Spinal cord (tissue), 10 donors: ENCODE data around the gene HPS5. TPM values are rescaled to one million over a fixed set of nuclear protein-coding genes. Genes with fewer than 3 reads are reported as not detected.
"Not testable (repeated sequence)": the region's sequence is repeated elsewhere in the genome, so short reads cannot be mapped to it uniquely, and the experiment has no call there.

ENCODE experiments used
- DNase-seq, 6 donors: peaks; one replicate each; pipeline versions ENCODE4 v3.0.0 to v3.0.0-alpha.2; 2013 to 2015; ENCODE audit warnings: low spot score in 6 of 6, low read depth in 4 of 6
- H3K27ac ChIP-seq: one replicate; pipeline ENCODE4 v1.5.1; 2013; ENCODE audit warnings: low read depth, low read length, control low read depth
- H3K27me3 ChIP-seq: one replicate; pipeline ENCODE4 v1.6.1; 2013; ENCODE audit warnings: low read length; ENCODE audit not compliant: control insufficient read depth, insufficient read depth
- H3K36me3 ChIP-seq: one replicate; pipeline ENCODE4 v1.6.1; 2013; ENCODE audit warnings: low read length; ENCODE audit not compliant: control insufficient read depth, insufficient read depth
- H3K4me1 ChIP-seq: one replicate; pipeline ENCODE4 v1.6.1; 2013; ENCODE audit warnings: low read length; ENCODE audit not compliant: control insufficient read depth, insufficient read depth
- H3K4me3 ChIP-seq: one replicate; pipeline ENCODE4 v1.5.1; 2013; ENCODE audit warnings: low read depth, low read length, control low read depth
- H3K9me3 ChIP-seq: one replicate; pipeline ENCODE4 v1.6.1; 2013; ENCODE audit warnings: low read length; ENCODE audit not compliant: control insufficient read depth, insufficient read depth
- WGBS: methylation state at CpG from one replicate; pipeline ENCODE4 v1.1.5; 2013; ENCODE audit warnings: missing lambda C conversion rate; ENCODE audit not compliant: insufficient coverage; 5-methylcytosine and 5-hydroxymethylcytosine counted together
- polyA plus RNA-seq, 2 donors: library from polyadenylated mRNA; unstranded; fragments of 120-200 nt; gene quantifications; one replicate each; pipeline ENCODE4 v1.2.1, GENCODE V29; 2013; ENCODE audit not compliant: insufficient read length in 2 of 2
- total RNA-seq, 2 donors: library from RNA; depleted of rRNA in 1 of 2; stranded (reverse); fragments of 120-200 nt in 1 of 2; fragments of >200 nt in 1 of 2; gene quantifications; one replicate each; pipeline versions ENCODE4 v1.2.3 to v1.2.4, GENCODE V29; 2013 to 2014
- donor health status: healthy.

HPS5 gene
- total and polyA plus RNA-seq, 4 donors, result 14.5 to 80.3 (median 27.5) TPM

DNA sequence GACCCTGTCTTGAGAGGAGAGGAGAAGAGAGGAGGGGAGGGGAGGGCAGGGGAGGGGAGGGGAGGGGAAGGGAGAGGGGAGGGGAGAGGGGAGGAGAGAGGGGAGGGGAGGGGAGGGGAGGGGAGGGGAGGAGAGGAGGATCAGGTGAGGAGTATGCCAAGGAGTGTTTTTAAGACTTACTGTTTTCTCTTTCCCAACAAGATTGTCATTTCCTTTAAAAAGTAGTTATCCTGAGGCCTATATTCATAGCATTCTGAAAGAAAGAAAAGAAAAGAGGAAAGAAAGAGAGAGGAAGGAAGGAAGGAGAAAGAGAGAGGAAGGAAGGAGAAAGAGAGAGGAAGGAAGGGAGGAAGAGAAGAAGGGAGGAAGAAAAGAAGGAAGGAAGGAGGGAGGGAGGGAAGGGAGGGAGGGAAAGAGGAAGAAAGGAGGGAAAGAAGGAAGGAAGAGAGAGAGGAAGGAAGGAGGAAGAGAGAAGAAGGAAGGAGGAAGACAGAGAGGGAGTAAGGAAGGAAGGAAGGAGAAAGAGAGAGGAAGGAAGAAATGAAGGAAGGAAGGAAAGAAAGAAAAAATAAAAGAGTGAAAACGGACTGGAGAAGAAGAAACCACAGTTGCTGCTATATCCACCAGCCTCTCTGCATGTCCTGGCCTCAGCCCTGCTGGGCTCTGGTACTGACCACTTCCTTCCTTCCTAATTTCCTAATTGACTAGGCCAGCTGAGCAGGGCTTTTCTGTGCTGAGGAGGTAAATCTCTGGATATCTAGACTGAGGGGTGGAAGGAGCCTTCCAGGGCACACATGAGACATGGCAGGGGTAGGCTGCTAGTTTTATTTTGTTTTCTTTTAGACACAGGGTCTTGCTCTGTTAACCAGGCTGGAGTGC lies 57.0 kb downstream of the HPS5 start:
- WGBS, result 67% methylated on average over 1 of the region's 1 CpG
- H3K9me3 ChIP-seq, result no peaks in the 10 kb centered on the region
- no peak overlapping the region for H3K27ac ChIP-seq
- no peaks in the 10 kb centered on the region for H3K36me3 ChIP-seq
- no peak for DNase-seq
- H3K27me3 ChIP-seq, result no peaks in the 10 kb centered on the region
- H3K4me3 ChIP-seq, result no peak overlapping the region
- H3K4me1 ChIP-seq, result no peaks in the 10 kb centered on the region

DNA sequence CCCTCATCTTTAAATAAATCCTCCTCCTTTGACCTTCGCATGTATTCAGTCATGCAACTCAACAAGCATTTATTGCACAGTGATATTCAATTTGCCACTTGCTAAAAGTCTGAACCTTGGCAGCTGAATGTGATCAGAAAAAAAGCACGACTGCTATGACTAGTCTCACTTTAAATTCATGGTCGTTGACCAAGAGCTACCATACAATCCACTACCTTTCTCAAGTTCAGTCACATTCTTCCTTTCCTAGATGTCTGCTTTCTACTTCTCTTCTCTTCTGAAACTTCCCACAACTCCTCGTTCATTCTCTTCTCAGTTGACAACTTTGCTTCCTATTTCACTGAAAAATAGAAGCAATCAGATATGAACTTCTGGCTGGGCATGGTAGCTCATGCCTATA lies 57.9 kb downstream of the HPS5 start:
- no peak for DNase-seq
- Histone ChIP-seq H3K27ac (no peak overlapping the region), H3K4me1 (no peaks in the 10 kb centered on the region), H3K36me3 (no peaks in the 10 kb centered on the region), H3K4me3 (no peak overlapping the region), H3K9me3 (no peaks in the 10 kb centered on the region), H3K27me3 (no peaks in the 10 kb centered on the region)
- WGBS, result 88% methylated on average over 4 of the region's 4 CpGs

DNA sequence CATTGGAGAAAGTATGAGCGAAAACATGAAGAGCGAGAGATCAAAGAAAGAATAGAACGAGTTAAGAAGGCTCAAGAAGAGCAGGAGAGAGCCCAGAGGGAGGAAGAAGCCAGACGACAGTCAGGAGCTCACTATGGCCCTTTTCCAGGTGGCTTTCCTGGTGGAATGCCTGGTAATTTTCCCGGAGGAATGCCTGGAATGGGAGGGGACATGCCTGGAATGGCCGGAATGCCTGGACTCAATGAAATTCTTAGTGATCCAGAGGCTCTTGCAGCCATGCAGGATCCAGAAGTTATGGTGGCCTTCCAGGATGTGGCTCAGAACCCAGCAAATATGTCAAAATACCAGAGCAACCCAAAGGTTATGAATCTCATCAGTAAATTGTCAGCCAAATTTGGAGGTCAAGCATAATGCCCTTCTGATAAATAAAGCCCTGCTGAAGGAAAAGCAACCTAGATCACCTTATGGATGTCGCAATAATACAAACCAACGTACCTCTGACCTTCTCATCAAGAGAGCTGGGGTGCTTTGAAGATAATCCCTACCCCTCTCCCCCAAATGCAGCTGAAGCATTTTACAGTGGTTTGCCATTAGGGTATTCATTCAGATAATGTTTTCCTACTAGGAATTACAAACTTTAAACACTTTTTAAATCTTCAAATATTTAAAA lies 59.1 kb downstream of the HPS5 start:
- H3K9me3 ChIP-seq, DNase-seq, H3K36me3 ChIP-seq, H3K4me3 ChIP-seq, H3K27me3 ChIP-seq, H3K27ac ChIP-seq, H3K4me1 ChIP-seq: not testable (repeated sequence)
- WGBS, result 84% methylated on average over 4 of the region's 8 CpGs

DNA sequence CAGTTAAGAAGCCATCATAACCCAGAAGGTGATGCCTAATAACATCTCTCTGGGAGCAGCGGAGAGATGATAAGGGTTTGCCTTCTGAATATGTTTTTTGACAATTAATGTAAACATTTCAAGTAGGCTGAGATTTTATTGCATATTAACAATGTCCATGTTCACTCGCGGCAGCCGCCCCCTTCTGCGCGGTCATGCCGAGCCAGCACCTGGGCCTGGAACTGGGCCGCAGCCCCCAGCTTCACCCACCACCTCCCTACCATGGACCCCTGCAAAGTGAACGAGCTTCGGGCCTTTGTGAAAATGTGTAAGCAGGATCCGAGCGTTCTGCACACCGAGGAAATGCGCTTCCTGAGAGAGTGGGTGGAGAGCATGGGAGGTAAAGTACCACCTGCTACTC lies 60.2 kb downstream of the HPS5 start:
- no peaks in the 10 kb centered on the region for H3K4me1 ChIP-seq
- H3K27me3 ChIP-seq, result no peaks in the 10 kb centered on the region

DNA sequence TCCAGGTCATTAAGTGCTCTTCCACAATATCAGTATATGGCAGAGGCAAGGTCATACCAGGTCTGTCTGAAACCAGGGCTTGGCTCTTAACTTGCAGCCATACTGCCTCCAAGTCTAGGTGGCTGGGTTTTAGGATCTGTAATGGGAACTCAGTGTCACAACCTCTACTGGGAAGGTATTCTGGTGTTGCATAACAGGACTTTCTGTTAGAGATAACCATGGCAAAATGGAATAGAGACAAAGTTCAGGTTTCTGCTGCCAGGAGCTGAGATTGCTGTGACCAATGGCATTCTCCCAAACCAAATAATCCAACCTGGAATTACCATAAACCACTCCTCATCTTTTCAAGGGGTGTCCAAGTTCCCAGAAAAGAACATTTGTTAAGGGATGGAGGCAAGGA lies 62.7 kb downstream of the HPS5 start:
- no peaks in the 10 kb centered on the region for H3K27me3 ChIP-seq
- no peak overlapping the region for H3K4me3 ChIP-seq
- H3K4me1 ChIP-seq, result no peaks in the 10 kb centered on the region
- DNase-seq, result no peak
- H3K9me3 ChIP-seq, result no peaks in the 10 kb centered on the region
- H3K27ac ChIP-seq, result no peak overlapping the region
- no peaks in the 10 kb centered on the region for H3K36me3 ChIP-seq

More for the DNA sequence above, 60.2 kb downstream of the HPS5 start:
- H3K36me3 ChIP-seq, result no peaks in the 10 kb centered on the region
- no peaks in the 10 kb centered on the region for H3K9me3 ChIP-seq
- H3K27ac ChIP-seq, result no peak overlapping the region
- DNase-seq, result no peak
- 79% methylated on average over 4 of the region's 14 CpGs for WGBS
- H3K4me3 ChIP-seq, result no peak overlapping the region

DNA sequence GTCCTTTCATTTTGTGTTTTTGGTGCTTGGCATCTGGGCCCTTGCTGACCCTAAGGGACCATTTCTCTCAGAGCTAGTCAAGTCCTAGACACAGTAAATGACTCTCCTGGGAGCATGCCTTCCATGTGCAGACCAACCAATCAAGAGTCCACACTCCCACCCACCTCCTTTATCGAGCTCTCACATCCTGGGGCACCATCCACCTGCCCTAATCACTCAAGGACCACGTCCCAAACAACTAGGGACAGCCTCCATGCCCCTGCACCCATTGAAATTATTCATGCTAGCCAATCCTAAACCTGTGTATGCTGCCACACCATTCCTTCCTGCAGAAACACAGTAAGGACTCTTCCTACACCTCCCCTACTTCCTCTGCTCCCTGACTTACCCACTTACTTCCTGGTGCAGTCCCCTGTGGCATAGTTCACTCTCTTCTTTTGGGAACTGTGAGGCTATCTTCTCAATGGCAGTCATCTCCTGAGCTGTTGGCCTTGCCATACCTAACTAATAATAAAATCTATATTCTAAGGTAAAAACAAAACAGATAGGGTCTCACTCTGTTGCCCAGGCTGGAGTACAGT lies 67.1 kb downstream of the HPS5 start:
- 57% methylated on average over 2 of the region's 2 CpGs for WGBS
- Histone ChIP-seq H3K4me3 (no peak overlapping the region), H3K36me3 (no peaks in the 10 kb centered on the region), H3K9me3 (no peaks in the 10 kb centered on the region), H3K27me3 (no peaks in the 10 kb centered on the region), H3K27ac (no peak overlapping the region), H3K4me1 (no peaks in the 10 kb centered on the region)
- no peak for DNase-seq

DNA sequence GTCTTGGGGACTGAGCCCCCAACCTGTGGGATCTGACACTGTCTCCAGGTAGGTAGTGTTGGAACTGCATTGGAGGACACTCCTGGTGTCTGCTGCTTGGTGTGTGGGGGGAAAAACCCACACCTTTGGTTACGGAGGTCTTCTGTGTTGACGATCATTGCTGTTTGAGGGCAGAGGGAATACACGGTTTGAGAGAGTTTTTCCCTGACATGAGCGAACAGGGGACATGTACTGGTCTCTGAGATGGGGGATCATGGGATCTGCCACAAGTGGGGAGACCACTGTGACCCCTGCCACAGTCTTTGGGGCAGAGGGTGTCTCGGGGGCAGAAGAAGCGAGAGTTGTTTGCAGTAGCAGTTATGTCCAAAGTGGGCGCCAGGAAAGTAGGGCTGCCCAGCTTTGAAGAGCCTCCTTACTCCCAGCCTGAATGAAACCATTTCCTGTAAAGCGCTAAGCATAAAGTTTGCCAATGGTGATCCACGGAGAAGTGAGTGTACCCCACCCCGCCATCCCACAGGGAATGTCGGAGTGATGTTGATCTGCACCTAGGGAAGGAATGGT lies 68.1 kb downstream of the HPS5 start:
- Histone ChIP-seq H3K4me3 (no peak overlapping the region), H3K36me3 (no peaks in the 10 kb centered on the region), H3K4me1 (no peaks in the 10 kb centered on the region), H3K27me3 (no peaks in the 10 kb centered on the region), H3K27ac (no peak overlapping the region), H3K9me3 (no peaks in the 10 kb centered on the region)
- no peak for DNase-seq
- 85% methylated on average over 8 of the region's 11 CpGs for WGBS

DNA sequence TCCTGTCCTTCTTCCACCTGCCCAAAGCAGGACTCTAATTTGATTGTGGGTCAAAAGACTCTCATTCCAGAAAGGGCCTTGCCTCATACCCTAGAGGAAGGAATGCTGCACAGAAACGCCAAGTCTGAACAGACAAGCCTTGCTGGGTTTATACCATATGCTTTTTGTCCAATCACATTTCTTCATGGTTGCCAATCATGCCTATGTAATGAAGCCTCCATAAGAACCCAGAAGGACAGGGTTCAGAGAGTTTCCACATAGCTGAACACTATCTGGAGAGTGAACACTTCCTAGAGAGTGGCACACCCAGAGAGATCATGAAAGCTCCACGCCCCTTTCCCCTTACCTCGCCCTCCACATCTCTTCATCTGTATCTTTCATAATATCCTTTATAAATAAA lies 68.7 kb downstream of the HPS5 start:
- H3K4me3 ChIP-seq, result no peak overlapping the region

DNA sequence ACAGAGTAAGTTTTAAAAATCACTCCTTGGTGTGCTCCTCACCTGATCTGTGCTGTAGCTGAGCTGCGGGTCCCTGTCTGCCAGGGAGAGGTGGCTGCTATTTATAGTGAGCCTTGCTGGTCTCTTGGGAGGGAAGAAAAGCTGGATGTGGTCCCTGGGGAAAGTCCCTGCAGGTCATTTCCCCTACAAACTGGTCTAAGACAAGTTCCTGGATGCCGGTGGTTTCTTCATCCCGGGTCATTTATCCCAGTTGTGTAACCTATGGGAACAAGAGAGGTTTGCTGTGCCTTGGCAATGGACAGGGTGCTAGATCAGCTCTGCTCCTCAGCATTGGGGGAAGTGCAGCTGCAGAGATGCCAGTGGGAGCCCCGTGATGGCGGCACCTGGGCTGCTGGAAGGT lies 73.4 kb downstream of the HPS5 start, which contains the start of gene SAA2:
SAA2 (minus strand) TSS at position 108 of the 400 bp plus-strand sequence. CDS start 657 bp downstream, outside the sequence.
- Histone ChIP-seq H3K27ac (no peak within 1 kb of the TSS), H3K4me1 (no peaks in the 10 kb centered on the region), H3K4me3 (no peak within 1 kb of the TSS), H3K36me3 (no peaks in the 10 kb centered on the region), H3K27me3 (no peaks in the 10 kb centered on the region), H3K9me3 (no peaks in the 10 kb centered on the region)
- no peak for DNase-seq
- WGBS, result 86% methylated on average over 5 of the region's 5 CpGs

More for the DNA sequence above, 68.7 kb downstream of the HPS5 start:
- no peaks in the 10 kb centered on the region for H3K4me1 ChIP-seq
- H3K27ac ChIP-seq, result no peak overlapping the region
- H3K36me3 ChIP-seq, result no peaks in the 10 kb centered on the region
- no CpG with 5 or more reads among the region's 3 CpGs for WGBS
- no peaks in the 10 kb centered on the region for H3K27me3 ChIP-seq
- no peaks in the 10 kb centered on the region for H3K9me3 ChIP-seq
- DNase-seq, result no peak
